Caco-2 (cell line): ENCODE results near the gene MYBPHL. TPM values are rescaled to one million over a fixed set of nuclear protein-coding genes. Genes with fewer than 3 reads are reported as not detected.

Experiments
- BruUV-seq: library from RNA; stranded (reverse); fragments of 400-500 nt; replicated peaks from 2 replicates; lab custom pipeline; 2021; lab: Mats Ljungman, UMichigan
- CTCF ChIA-PET: fragments of 300-600 bp; sonication (Branson Sonifier 250); formaldehyde crosslinking; loops from one replicate; lab custom pipeline; 2022; ENCODE audit warnings: antibody characterized with exemption; lab: Charles Lee
- POLR2A ChIA-PET: fragments of 300-600 bp; sonication (Branson Sonifier 250); formaldehyde crosslinking; loops from one replicate; lab custom pipeline; 2022; ENCODE audit warnings: antibody characterized with exemption; lab: Charles Lee
- DNase-seq, 2 experiments: peaks; one replicate each; pipeline versions ENCODE4 v3.0.0 to v3.0.0-alpha.2; 2020 to 2022
- H3K27me3 ChIP-seq: replicated peaks from 2 replicates; pipeline ENCODE4 v1.6.0; 2011; ENCODE audit warnings: low read length; ENCODE audit not compliant: control insufficient read depth, insufficient read depth
- H3K36me3 ChIP-seq: 2 replicates; pipeline ENCODE4 v1.5.1; 2011; ENCODE audit warnings: low read length; ENCODE audit not compliant: control insufficient read depth, insufficient read depth
- H3K4me1 ChIP-seq: fragments of 250-450 bp; sonication (Bioruptor Pico); 2 replicates; pipeline ENCODE4 v1.5.1; 2020; ENCODE audit warnings: mild to moderate bottlenecking
- H3K4me3 ChIP-seq: 2 replicates; pipeline ENCODE4 v1.5.1; 2011; ENCODE audit warnings: low read depth, mild to moderate bottlenecking, control low read depth, low read length
- H3K9me3 ChIP-seq: fragments of 250-450 bp; sonication (Bioruptor Pico); 2 replicates; pipeline ENCODE4 v1.5.1; 2020; ENCODE audit warnings: mild to moderate bottlenecking, moderate library complexity
- H3K27ac Mint-ChIP-seq: one replicate; pipeline ENCODE4 v1.8.0; 2022; ENCODE audit warnings: mixed read lengths; ENCODE audit not compliant: unreplicated experiment
- H3K27me3 Mint-ChIP-seq: one replicate; pipeline ENCODE4 v1.8.0; 2022; ENCODE audit warnings: mixed read lengths; ENCODE audit not compliant: insufficient read depth, unreplicated experiment
- H3K36me3 Mint-ChIP-seq: one replicate; pipeline ENCODE4 v1.8.0; 2022; ENCODE audit warnings: mild to moderate bottlenecking, mixed read lengths; ENCODE audit not compliant: insufficient read depth, unreplicated experiment
- H3K4me1 Mint-ChIP-seq: one replicate; pipeline ENCODE4 v1.8.0; 2022; ENCODE audit warnings: low read depth, mixed read lengths; ENCODE audit not compliant: unreplicated experiment
- H3K4me3 Mint-ChIP-seq: one replicate; pipeline ENCODE4 v1.8.0; 2022; ENCODE audit warnings: mild to moderate bottlenecking, moderate library complexity, mixed read lengths; ENCODE audit not compliant: unreplicated experiment
- H3K9me3 Mint-ChIP-seq: one replicate; pipeline ENCODE4 v1.8.0; 2022; ENCODE audit warnings: mixed read lengths; ENCODE audit not compliant: unreplicated experiment
- CTCF ChIP-seq, 2 experiments: fragments of 200-600 bp in 1 of 2; IDR thresholded peaks; 1 replicate in 1 of 2; 2 replicates in 1 of 2; pipeline versions ENCODE4 v1.5.1 to v1.8.0; 2011 to 2022; ENCODE audit warnings: antibody characterized with exemption in 1 of 2, control low read depth in 1 of 2, inconsistent platforms in 1 of 2, low read depth in 1 of 2, low read length in 1 of 2, mild to moderate bottlenecking in 1 of 2, moderate library complexity in 1 of 2; ENCODE audit not compliant: insufficient read depth in 1 of 2, severe bottlenecking in 1 of 2, unreplicated experiment in 1 of 2
- intact Hi-C: fragments of 100-400 bp; cut with micrococcal nuclease; formaldehyde crosslinking; loops from one replicate; pipeline ENCODE4 v1.10.0; 2022; ENCODE audit not compliant: unreplicated experiment
- total RNA-seq: library from RNA; stranded (reverse); gene quantifications from 2 replicates; pipeline ENCODE4 v1.2.3, GENCODE V29; 2022

The MYBPHL gene
- total RNA-seq, 1 experiment from 2014 or later = not detected

GRCh38 chr1:109261578-109261977 is 45.2 kb downstream of the MYBPHL start:
- TF ChIP-seq CTCF (IDR thresholded peaks at IDR 0.05; ENCODE audit: insufficient read depth in 1 of 2, low read depth in 1 of 2, low read length in 1 of 2, severe bottlenecking in 1 of 2, unreplicated experiment in 1 of 2) = no peak
- H3K4me3 Mint-ChIP-seq = no peak overlapping the region
- no peaks in the 10 kb centered on the region for H3K27me3 ChIP-seq
- ChIA-PET CTCF (no interaction called here), POLR2A (no interaction called here)
- no peaks in the 10 kb centered on the region for H3K36me3 ChIP-seq
- H3K4me3 ChIP-seq = no peak overlapping the region
- H3K4me1 ChIP-seq = no peaks in the 10 kb centered on the region
- BruUV-seq = no TSS peak
- no peak overlapping the region for H3K27ac Mint-ChIP-seq
- no peaks in the 10 kb centered on the region for H3K4me1 Mint-ChIP-seq
- H3K9me3 ChIP-seq = no peaks in the 10 kb centered on the region
- no peaks in the 10 kb centered on the region for H3K27me3 Mint-ChIP-seq
- no peaks in the 10 kb centered on the region for H3K36me3 Mint-ChIP-seq
- no peak for DNase-seq
- intact Hi-C loops = loop anchor here (5.0 to 10.0 kb wide), 2 partner anchors 167 to 271 kb away; partner anchors contain the start of gene TMEM167B
- H3K9me3 Mint-ChIP-seq = no peaks in the 10 kb centered on the region

GRCh38 chr1:109261006-109261405 is 45.8 kb downstream of the MYBPHL start:
- Mint-ChIP-seq H3K4me1 (no peaks in the 10 kb centered on the region), H3K4me3 (no peak overlapping the region), H3K27ac (no peak overlapping the region), H3K27me3 (no peaks in the 10 kb centered on the region), H3K9me3 (no peaks in the 10 kb centered on the region), H3K36me3 (no peaks in the 10 kb centered on the region)
- H3K27me3 ChIP-seq = no peaks in the 10 kb centered on the region
- no peaks in the 10 kb centered on the region for H3K9me3 ChIP-seq
- no peak overlapping the region for H3K4me3 ChIP-seq
- no peaks in the 10 kb centered on the region for H3K36me3 ChIP-seq
- DNase-seq = no peak
- intact Hi-C loops = loop anchor here (5.0 to 10.0 kb wide), 2 partner anchors 166 to 271 kb away; partner anchors contain the start of gene TMEM167B
- POLR2A ChIA-PET = no interaction called here
- no peaks in the 10 kb centered on the region for H3K4me1 ChIP-seq
- no TSS peak for BruUV-seq
- TF ChIP-seq CTCF (IDR thresholded peaks at IDR 0.05; ENCODE audit: insufficient read depth in 1 of 2, low read depth in 1 of 2, low read length in 1 of 2, severe bottlenecking in 1 of 2, unreplicated experiment in 1 of 2) = no peak
- CTCF ChIA-PET = no interaction called here

DNA sequence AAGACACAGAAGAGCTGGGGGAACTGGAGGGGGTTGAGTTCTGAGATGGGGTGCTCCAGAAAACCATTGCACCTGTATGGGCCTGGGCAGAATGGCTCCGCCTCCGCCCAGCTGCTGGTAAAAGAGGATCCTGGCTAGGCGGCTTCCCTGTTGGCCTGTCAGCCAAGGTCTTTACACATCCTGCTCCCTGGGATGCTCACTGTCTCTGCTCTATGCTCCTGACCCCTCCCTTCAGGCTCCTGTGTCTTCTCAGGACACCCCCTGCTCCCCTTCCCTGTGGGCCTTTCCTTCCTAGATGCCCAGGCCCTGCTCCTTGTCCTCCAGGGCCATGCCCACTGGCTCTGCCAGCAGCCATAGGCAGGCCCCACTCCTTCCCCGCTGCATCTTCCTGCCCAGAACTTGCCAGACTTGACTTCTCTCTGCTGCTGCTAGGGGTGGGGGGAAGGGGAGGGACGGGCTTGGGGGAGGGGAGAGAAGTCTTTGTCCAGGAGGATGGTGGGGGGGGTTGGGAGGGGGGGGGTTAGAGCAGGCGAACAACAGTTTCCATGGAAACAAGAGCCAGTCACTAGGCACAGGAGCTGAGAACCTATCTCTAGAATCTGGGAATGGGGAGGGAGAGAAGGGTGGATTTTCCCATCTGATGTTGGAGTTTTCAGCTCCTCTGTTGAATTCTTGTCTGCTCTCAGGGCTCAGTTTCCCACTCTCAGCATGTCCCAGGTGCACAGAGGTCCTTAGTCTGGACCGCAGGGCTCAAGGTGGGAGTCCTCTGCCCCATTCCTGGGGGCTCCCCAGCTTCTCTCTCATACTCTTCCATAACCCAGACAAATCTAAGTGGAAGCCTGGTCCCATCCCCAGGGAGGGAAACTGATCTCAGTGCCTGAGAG is 46.9 kb downstream of the MYBPHL start:
- DNase-seq = no peak
- H3K4me1 Mint-ChIP-seq = peaks cover 6% of the 10 kb centered on the region
- no TSS peak for BruUV-seq
- H3K27ac Mint-ChIP-seq = no peak overlapping the region
- no peaks in the 10 kb centered on the region for H3K27me3 Mint-ChIP-seq
- Histone ChIP-seq H3K27me3 (no peaks in the 10 kb centered on the region), H3K4me1 (no peaks in the 10 kb centered on the region), H3K4me3 (no peak overlapping the region), H3K9me3 (no peaks in the 10 kb centered on the region), H3K36me3 (no peaks in the 10 kb centered on the region)
- no peaks in the 10 kb centered on the region for H3K36me3 Mint-ChIP-seq
- no peaks in the 10 kb centered on the region for H3K9me3 Mint-ChIP-seq
- no peak for TF ChIP-seq CTCF (IDR thresholded peaks at IDR 0.05; ENCODE audit: insufficient read depth in 1 of 2, low read depth in 1 of 2, low read length in 1 of 2, severe bottlenecking in 1 of 2, unreplicated experiment in 1 of 2)
- no peak overlapping the region for H3K4me3 Mint-ChIP-seq
- ChIA-PET POLR2A (interaction anchor here (0.6 kb wide), 1 partner anchor 14 kb away, joined by 5 read pairs; no protein-coding TSS in a partner anchor), CTCF (interaction anchor here (1.5 kb wide), 1 partner anchor 138 kb away, joined by 4 read pairs; the partner anchor contains the start of gene SORT1)
- intact Hi-C loops = loop anchor here (5.0 to 10.0 kb wide), 2 partner anchors 165 to 272 kb away; partner anchors contain the start of gene TMEM167B
